NAMALWA (cell line): ENCODE data around the gene TBC1D4.
"Not testable (repeated sequence)": the region's sequence is repeated elsewhere in the genome, so short reads cannot be mapped to it uniquely, and the experiment has no call there.

Experiments used
- DNase-seq: peaks from one replicate; pipeline ENCODE4 v3.0.0-alpha.2; 2015; ENCODE audit warnings: low spot score

TBC1D4 gene

DNA sequence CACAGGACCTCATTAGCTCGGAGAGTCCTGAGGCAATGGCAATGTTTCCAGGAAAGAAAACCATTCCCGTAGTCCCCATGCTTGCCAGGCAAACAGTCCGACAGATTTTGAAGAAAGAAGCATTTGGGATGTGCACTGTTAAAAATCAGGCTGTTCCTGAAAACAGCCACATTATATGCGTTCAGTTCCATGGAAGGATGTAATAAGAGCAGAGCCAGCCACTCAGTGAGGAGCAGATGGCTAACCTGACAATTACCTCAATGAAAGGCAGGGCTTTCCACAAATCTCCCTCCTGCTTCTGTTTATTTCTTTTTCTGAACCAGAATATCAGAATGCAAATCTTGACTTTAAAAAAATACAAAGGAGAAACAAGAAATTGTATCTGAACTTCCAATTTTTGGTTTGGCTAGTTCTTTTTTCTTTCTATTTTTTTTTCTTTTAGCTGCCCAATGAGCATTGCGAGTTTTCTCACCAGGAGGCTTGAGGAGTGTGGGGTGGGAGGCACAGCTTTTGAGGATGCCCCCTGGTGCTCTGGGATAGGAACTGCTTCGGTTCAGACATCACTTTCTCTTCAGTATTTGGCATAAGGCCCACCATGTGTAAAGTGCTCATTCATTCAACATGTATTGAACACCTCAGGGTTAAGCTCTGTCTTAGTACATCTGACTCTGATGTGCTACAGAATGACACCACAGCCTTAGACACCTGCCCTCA, 124.2 kb downstream of the TBC1D4 start:
- peak; percentile 94 for DNase-seq

DNA sequence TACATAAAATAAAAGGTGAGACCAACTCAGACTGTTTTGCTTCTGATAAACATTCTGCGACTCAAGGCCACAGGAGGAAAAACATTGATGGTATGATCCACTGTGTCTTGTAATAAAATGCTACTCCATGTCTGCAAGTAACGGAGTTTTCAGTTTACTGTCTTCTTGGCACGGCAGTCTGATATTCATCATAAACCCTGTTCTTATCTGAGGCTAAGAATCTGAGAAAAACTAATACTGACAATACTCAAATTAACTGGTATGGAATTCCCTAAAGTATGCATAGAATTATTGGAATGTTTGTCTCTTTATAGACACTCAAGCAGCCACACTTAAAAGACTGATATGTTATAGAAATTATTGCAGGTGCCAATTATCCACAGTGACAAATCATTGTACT, 125.5 kb downstream of the TBC1D4 start:
- no peak for DNase-seq

DNA sequence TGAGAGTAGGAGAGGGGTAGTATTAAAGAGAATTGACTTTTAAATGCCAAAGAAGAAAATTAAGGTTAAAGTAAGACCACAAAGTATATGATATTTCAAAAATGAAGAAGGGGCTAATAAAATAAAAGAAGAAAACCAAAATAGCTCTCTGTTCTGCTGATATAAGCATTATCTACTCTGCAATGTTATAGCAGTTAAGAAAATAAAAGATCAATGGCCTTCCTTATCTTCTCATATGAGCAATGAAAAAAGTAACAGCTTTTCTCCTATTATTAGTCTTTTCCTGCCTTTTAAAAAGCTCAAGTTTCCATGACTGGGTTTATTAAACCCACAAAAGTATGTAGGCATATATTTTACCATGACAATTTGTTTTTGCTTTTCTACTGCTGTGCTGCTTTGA, 126.4 kb downstream of the TBC1D4 start:
- no peak for DNase-seq

GRCh38 chr13:75353781-75354193, 128.2 kb downstream of the TBC1D4 start:
- no peak for DNase-seq

DNA sequence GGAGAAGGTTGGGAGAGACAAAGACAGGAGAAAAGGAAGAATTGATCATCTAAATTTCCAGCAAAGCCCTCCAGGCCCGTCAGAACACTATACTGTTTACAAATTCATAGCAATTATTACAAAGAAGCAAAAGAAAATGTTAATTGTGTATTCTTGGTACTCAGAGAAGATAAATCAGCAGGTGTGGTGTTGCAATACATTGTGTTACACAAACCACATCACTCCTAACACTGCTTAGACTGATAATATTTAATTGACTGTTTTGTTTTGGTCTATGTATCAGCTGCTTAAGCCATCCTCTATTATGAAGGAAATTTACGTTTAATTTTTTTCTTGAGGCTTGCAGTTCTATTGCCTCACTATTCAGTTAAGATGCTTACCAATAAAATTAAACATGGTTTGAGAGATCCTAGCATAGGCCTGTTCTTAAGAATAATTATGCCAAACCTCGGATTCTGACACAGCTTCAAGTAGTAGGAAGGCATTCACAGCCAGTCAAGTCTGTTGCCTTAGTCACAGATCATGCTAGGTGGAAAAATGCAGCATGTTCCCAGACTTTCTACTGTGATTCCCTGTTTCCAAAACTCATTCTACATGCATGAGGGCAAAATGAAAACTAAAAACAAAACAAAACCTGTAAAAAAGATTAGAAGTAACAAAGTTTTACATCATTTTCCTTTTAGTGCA, 129.2 kb downstream of the TBC1D4 start:
- DNase-seq: no peak

GRCh38 chr13:75351538-75351937, 130.4 kb downstream of the TBC1D4 start:
- DNase-seq: not testable (repeated sequence)

GRCh38 chr13:75347925-75348324, 134.0 kb downstream of the TBC1D4 start:
- no peak for DNase-seq

- no peak for DNase-seq
Measured at GRCh38 chr13:75347457-75347856, 134.5 kb downstream of the TBC1D4 start.

GRCh38 chr13:75345193-75345592, 136.8 kb downstream of the TBC1D4 start:
- DNase-seq: no peak

DNA sequence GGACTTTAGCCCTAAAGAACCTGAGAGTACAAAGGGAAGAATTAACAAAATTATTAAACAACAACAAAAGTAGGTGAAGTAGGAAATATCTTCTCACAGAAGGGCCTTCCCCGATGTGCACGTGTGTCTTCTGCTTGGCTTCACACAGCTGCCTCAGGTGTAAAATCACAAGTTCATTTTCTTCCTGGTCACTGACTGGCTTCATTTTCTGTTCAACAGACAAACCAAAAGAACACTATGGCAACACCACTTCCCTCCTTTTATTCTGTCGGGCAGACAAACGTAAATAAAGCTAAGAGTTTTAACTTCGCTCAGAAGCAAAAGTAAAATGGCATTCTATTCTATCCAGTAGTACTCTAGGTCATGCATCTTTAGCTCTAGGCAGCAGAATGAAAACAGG, 140.9 kb downstream of the TBC1D4 start:
- DNase-seq: no peak

DNA sequence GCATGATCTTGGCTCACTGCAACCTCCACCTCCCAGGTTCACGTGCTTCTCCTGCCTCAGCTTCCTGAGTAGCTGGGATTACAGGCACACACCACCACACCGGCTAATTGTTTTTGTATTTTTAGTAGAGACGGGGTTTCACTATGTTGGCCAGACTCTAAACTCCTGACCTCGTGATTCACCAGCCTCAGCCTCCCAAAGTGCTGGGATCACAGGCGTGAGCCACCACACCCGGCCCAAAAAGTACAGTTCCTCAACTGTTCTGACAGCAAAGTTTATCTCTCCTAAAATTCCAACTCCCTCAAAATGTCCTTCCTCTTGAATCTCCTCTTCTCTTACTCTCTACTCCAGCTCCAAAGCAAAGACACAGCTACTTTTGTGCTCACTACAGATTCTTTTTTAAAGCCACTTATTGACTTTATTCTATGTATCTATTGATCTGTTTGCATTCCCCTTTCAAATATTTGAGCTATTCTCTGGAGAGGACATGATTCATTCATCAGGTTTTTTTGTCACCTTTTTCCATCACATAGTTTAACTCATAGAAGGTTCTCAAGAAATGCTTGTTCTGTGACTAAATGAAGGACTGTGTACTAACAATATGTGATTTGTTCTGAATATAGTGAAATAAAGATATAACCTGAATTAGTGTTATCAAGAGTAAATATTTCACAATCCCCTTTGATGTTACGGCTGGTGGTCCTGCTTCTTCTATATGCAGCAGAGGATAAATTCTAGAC, 142.2 kb downstream of the TBC1D4 start:
- DNase-seq: no peak

DNA sequence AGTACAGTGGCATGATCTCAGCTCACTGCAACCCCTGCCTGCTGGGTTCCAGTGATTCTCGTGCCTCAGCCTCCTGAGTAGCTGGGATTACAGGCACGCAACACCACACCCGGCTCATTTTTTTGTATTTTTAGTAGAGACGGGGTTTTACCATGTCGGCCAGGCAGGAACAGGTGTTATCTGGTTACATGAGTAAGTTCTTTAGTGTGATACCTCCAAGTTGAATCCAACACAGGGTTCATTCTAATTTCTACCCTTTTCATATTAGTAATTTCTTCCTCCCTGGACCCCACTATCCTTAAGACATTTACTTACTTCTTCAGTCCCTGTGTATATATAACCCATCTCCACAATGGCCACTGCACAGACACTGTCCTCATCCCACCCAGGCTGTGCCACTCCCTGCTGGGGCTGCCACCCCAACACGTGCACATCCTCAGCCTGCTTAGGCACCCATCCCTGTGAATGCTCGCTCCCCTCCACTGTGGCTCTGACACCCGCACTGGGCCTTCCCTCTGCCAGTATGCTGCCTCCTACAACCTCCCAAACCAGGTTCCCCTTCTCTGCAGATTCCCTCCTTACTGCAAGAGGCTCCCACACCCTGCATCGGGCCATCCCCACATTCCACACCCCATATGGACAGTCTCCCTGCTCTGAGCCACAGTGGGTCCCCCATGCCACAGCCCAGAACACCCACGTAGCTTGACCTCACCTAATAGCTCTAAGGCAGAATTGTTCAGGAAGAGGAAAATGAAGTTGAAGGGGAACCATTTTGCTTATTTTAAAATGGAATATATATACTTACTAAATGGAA, 147.1 kb downstream of the TBC1D4 start:
- no peak for DNase-seq

DNA sequence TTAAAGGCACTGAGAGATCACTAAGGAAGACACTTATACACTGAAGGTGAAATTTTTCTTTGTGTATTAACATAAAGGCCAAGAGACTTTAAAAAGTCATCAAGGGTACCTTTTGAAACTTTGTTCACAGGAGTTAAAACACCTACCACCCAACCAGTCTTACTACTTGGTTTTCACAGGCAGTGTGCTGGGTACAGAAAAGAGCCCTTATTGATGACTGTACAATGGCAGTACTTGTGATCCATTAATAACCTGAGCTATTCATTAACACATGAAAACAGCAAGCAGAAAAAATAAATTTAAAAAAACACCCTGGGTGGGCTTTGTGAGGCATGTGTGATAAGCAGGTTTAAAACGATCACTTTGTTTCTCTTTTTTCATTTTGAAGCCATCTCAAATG, 148.9 kb downstream of the TBC1D4 start:
- no peak for DNase-seq

GRCh38 chr13:75331792-75332349, 150.1 kb downstream of the TBC1D4 start:
- no peak for DNase-seq

GRCh38 chr13:75330770-75331169, 151.2 kb downstream of the TBC1D4 start:
- DNase-seq: no peak

DNA sequence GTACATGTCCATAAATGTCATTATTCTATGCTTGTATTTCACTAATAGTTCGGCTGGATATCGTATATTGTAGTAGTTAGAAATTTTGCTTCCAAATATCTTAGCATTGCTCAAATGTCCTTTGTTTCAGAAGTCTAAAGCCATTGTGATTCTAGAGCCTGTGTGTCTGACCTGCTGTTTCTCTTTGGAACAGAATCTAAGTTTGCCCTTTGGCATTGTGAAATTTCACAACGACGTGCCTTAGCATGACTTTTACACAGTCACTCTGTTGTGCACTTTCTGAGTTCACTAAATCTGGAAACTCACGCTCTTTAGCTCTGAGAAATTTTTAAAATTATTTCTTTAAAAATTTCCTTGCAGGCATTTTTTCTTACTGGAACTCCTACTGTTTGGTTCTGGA, 152.2 kb downstream of the TBC1D4 start:
- DNase-seq: no peak

- DNase-seq: no peak
Measured at GRCh38 chr13:75329097-75329496, 152.9 kb downstream of the TBC1D4 start.

- DNase-seq: no peak
Measured at GRCh38 chr13:75327135-75327510, 154.8 kb downstream of the TBC1D4 start.

DNA sequence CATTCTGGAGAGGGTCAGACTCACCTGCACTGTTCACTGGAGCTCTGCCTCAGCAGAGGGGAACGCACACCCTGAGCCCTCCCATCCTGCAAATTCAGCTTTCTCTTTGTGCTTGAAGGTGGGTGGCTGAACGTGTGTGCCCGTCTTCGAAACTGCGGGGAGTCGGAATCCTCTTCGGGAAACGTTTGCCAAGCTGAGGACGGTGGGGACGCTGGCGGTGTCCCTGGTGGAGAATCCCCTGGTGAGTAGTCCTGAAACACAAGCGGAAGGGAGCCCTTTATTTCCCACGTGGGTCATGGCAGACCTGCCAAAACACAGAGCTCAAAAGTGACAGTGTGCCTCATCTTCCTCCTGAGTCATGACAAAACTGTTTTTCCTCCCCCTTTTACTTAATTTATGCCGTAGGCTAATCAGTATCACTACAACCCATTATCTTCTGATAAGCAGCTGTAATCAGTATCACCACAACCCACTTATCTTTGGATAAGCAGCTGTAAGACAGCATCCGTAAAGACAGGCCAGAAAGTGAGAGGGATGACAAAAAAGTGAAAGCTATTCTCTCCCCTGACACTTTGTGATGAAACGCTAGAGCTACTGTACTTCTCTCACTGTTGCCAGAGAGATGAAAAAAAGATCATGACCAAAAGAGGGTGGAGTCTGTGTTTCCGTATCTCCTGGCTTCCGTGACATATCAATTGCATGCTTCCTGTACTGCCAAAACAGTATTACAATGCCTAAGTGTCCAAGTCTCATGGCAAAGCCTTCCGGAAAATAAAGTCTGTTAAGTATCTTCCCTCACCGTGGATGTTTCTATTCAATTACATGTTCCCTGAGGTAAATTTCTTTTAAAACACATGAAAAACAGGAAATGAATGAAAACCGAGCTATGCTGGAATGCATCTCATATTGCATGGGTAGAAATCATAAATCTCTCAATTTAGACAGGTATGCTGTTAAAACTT, 155.5 kb downstream of the TBC1D4 start:
- peak; percentile 73 for DNase-seq

DNA sequence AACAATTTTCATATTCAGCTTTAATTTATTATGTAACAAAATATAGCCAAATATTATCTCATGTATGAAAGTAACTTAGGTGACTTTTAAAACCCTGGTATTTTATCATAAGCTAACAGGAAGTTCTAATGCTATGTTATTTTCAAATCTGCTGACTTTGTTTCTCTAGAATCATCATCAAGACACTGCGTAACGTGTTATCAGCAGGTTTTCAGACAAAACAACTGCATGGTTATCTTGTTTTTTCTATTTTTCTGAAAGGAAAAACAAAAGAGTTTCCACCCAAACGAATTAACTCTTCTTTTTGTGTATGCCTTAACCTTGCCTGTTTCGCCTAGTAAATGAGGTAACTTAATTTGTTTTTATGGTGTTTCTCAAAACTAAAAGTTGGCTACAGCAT, 156.3 kb downstream of the TBC1D4 start:
- no peak for DNase-seq

GRCh38 chr13:75324413-75324940, 157.5 kb downstream of the TBC1D4 start:
- DNase-seq: no peak
